Measurements from ENCODE around the gene KIT. TPM values are rescaled to one million over a fixed set of nuclear protein-coding genes. Genes with fewer than 3 reads are reported as not detected.

The KIT gene
- polyA plus RNA-seq, 1 experiment: 3.3 TPM

DNA sequence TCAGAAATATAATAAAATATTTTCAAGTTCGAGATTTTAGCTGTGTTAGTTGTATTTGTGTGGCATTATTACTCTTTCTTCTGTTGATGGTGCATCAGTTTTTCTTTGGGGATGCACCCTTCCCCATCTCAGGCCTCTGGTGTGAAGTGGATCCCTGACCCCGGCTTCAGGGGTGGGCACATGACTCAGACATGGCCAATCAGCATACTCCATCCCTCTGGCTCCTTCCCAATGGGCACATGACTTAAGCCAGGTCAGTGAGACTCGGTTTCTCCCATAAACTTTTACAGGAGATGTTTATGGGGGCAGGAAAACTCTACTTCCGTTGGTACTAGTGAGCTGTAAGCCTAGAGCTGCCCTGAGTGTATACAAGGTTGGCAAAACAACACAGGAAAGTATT, 3.0 kb upstream of the KIT start:
- DNase-seq (ENCODE audit: low read depth): no peak
- Histone ChIP-seq H3K4me3 (ENCODE audit: low read depth, low read length) (no peak overlapping the region), H3K36me3 (ENCODE audit: control insufficient read depth, insufficient read depth, low read length) (no peaks in the 10 kb centered on the region), H3K27me3 (ENCODE audit: control insufficient read depth, insufficient read depth, low read length) (peaks cover 11% of the 10 kb centered on the region)
- ChIA-PET POLR2A (no interaction called here), CTCF (interaction anchor here (1.5 kb wide), 1 partner anchor 270 kb away, joined by 3 read pairs; no protein-coding TSS in a partner anchor)
- TF ChIP-seq, protein P1, sequence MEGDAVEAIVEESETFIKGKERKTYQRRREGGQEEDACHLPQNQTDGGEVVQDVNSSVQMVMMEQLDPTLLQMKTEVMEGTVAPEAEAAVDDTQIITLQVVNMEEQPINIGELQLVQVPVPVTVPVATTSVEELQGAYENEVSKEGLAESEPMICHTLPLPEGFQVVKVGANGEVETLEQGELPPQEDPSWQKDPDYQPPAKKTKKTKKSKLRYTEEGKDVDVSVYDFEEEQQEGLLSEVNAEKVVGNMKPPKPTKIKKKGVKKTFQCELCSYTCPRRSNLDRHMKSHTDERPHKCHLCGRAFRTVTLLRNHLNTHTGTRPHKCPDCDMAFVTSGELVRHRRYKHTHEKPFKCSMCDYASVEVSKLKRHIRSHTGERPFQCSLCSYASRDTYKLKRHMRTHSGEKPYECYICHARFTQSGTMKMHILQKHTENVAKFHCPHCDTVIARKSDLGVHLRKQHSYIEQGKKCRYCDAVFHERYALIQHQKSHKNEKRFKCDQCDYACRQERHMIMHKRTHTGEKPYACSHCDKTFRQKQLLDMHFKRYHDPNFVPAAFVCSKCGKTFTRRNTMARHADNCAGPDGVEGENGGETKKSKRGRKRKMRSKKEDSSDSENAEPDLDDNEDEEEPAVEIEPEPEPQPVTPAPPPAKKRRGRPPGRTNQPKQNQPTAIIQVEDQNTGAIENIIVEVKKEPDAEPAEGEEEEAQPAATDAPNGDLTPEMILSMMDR (IDR thresholded peaks at IDR 0.05; ENCODE audit: insufficient read depth, low read depth, low read length): no peak

DNA sequence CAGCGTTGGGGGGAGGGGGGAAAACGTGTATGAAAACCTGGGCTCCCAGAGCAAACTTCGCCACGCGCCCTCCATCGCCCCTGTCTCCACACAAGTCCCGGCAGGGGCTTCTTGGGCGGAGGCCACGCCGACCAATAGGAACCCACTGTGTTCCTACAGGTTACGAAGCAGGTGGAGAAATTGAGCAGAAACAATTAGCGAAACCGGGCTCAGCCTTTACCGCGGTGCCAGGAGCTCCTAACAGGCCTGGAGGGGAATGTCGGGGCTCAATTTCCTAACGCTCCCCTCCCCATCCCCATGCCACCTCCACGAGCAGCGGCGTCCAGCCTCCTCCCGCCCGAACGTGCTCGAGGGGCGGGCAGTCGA, 589 bp upstream of the KIT start:
- Histone ChIP-seq H3K36me3 (ENCODE audit: control insufficient read depth, insufficient read depth, low read length) (no peaks in the 10 kb centered on the region), H3K27me3 (ENCODE audit: control insufficient read depth, insufficient read depth, low read length) (peaks cover 11% of the 10 kb centered on the region), H3K4me3 (ENCODE audit: low read depth, low read length) (peak overlapping the region; percentile 68; the same call in 1 of the 2 replicates)
- TF ChIP-seq, protein P1 (IDR thresholded peaks at IDR 0.05; ENCODE audit: insufficient read depth, low read depth, low read length): no peak
- DNase-seq (ENCODE audit: low read depth): no peak
- POLR2A ChIA-PET: interaction anchor here (0.6 kb wide), 1 partner anchor 45 kb away, joined by 3 read pairs; no protein-coding TSS in a partner anchor
- CTCF ChIA-PET: interaction anchor here (0.9 to 1.1 kb wide), 2 partner anchors 113 to 183 kb away, joined by 3 read pairs; no protein-coding TSS in a partner anchor

DNA sequence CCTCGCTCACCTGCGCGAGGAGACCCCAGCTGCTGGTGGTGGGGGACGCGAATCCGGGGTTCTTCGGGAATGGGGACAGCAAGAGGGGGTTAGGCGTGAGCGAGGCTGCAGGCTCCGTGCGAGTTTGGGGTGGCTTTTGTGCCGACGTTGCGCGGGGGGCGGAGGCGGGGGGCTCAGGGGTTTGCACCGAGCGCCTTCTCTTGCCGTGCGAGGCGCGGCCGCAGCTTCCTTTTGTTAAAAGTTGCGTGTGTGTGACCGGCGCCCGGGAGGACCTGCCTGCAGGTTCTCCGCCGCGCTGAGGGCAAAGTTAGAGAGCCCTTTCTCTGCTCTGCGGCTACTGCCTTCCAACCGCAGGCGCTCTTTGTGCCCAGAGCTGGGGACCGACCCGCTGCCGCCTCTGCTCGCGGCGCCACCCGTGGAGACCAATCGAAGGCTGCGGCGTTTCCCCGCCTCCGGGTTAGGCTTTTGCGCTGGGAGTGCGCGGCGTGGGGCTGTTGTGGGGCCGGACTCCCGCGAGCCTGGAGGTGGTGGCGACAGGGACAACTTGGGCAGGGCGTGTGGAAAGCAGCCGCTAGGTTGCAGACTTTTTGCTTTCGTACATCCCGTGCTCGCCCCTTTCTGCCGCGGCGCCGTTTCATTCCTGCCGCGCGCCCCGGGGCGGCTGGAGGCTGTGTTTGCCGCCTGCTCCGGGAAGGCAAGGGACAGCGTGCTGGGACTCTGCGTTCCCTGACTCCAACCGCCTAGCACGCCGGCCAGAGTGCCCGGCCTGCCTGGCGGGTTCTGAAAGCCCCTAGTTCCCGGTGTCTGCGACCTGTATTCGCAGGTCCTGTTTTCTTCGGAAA, 716 bp downstream of the KIT start:
- Histone ChIP-seq H3K27me3 (ENCODE audit: control insufficient read depth, insufficient read depth, low read length) (peaks cover 11% of the 10 kb centered on the region), H3K4me3 (ENCODE audit: low read depth, low read length) (peak overlapping the region; percentile 68), H3K36me3 (ENCODE audit: control insufficient read depth, insufficient read depth, low read length) (no peaks in the 10 kb centered on the region)
- ChIA-PET POLR2A (interaction anchor here (0.6 kb wide), 1 partner anchor 69 kb away, joined by 3 read pairs; no protein-coding TSS in a partner anchor), CTCF (interaction anchor here (0.6 to 1.6 kb wide), 5 partner anchors 61 to 182 kb away, joined by 3 to 7 read pairs (median 3); no protein-coding TSS in a partner anchor)
- no peak for DNase-seq (ENCODE audit: low read depth)
- TF ChIP-seq, protein P1 (IDR thresholded peaks at IDR 0.05; ENCODE audit: insufficient read depth, low read depth, low read length): peak; percentile 53

DNA sequence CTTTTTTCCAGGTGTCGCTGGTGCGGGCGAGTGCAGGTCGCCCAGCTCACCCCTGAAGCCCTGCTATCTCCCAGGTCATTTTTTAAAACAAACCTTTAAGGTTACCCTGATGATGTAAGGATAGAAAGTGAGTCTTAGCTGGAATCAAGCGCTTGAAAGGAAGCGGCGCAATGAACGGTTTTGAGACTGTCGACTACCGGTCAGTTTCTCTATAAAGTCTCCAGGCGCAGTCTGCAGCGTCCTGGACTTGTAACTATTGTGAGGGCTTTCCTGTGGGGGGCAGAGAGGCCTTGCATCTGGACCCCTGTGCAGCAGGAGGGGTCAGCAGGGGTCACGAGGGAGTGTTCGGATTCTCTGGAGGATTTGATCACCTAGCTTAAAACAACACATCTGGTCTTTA, 1.6 kb downstream of the KIT start:
- ChIA-PET CTCF (interaction anchor here (0.6 to 1.6 kb wide), 2 partner anchors 60 to 82 kb away, joined by 3 to 7 read pairs; no protein-coding TSS in a partner anchor), POLR2A (interaction anchor here (0.5 to 0.6 kb wide), 2 partner anchors 83 to 674 kb away, joined by 3 to 10 read pairs; no protein-coding TSS in a partner anchor)
- Histone ChIP-seq H3K36me3 (ENCODE audit: control insufficient read depth, insufficient read depth, low read length) (no peaks in the 10 kb centered on the region), H3K27me3 (ENCODE audit: control insufficient read depth, insufficient read depth, low read length) (peaks cover 11% of the 10 kb centered on the region), H3K4me3 (ENCODE audit: low read depth, low read length) (peak overlapping the region; percentile 68)
- TF ChIP-seq, protein P1 (IDR thresholded peaks at IDR 0.05; ENCODE audit: insufficient read depth, low read depth, low read length): no peak
- DNase-seq (ENCODE audit: low read depth): no peak
